Stimulated activated naive CD4-positive, alpha-beta T cell treated with Interleukin-2 at 50 U/mL for 16 hours (primary cell): ENCODE results near the gene ADGRL3.

ENCODE experiments used
- DNase-seq: peaks from one replicate; lab custom pipeline; 2025; lab: John Stamatoyannopoulos, UW

ADGRL3 gene

DNA sequence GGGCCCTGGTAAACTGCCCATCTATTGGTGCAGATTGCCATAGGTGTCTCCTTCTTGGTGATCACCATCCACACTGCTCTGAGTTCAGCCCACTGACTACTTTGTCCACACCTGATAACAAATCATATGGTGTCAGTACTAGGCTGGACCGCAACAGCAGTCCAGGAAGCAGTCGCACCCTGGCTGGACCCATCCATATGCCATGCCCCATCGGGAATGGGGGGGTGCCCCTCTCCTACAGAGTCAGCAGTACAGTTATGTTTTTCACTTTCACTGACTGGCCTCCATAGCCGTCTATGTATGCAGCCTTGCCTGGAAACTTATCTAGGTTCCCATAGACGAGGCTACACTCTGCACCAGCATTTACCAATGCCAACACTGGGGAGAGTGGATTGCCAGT lies 226.1 kb downstream of the ADGRL3 start:
- DNase-seq: no peak

DNA sequence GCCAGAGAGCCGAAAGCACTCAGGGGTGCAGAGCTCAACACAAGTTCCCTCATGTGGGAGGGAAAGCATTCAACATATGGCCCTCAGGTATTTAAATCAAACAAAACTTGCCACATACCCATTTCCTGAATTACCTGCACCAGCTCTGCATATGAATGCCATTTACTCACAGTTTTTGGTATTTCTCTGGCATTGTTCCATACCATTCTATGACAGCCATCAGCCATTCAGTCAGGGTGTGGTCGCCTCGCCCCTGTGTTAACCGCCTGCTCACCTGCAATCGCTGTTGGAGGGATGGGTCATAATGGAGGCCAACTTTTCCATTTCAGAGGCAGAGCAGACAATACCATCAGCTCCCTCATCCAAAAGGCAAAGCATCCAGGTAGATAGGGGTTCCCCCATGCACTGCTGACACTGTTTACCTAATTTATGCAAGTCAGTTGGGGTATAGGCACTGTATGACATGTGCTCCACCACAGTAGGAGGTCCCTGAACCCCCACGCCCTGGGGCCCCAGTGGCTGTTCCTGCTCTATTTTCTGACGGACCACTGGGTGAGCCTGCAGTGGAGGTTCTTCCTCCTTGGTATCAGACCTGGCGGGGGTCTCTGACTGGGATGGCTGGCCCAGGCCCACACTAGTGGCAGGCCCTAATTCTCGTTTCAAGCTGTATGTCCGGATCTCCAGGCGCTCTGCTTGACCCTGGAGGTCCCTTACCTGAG lies 227.1 kb downstream of the ADGRL3 start:
- no peak for DNase-seq

DNA sequence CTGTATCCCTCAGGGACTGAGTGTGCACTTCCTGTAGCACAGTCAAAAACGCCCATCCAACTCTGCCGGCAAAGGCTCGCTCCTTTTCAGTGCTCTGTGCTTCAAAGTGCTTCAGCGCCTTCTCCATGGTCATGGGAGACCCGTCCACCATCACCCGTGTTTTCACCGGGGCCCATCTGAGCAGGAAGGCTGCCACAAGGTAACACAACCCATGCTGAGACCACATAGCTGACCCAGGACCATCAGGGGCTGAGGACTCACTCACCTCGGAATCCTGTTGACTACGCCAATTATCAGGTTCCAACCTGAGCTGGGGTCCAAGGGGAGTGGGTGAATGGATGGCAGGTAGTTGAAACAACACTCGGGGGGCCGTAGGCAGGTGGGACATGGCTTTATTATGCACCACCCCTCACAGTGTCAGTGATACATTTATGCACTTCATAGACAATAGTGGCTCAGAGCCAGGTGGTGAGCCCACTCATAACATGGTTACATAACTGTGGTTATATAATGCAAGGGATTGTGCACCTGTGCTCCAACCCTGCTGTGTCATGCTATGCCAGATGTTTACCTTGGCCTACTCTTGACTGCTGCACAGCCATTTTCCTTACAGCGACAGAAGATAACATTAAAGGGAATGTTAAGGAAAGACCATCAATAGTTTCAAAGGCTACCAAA lies 227.8 kb downstream of the ADGRL3 start:
- no peak for DNase-seq

DNA sequence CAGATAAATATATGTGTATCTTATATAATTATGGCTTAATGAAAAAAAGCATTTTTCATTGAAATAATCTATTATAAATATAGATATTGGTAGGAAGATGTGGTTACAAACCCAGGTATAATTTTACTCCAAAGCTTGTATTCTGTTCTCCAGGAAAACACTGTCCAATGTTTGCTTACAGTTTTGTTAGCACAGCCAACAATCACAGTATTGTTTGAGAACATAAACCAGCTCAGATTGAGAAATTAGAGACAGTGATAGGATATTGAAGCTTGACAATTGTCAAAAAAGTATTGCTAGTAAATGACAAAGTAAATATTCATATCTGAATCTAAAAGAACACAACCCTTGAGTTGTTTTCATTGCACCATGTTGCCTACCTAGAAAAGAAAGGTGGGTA lies 228.8 kb downstream of the ADGRL3 start:
- DNase-seq: no peak

DNA sequence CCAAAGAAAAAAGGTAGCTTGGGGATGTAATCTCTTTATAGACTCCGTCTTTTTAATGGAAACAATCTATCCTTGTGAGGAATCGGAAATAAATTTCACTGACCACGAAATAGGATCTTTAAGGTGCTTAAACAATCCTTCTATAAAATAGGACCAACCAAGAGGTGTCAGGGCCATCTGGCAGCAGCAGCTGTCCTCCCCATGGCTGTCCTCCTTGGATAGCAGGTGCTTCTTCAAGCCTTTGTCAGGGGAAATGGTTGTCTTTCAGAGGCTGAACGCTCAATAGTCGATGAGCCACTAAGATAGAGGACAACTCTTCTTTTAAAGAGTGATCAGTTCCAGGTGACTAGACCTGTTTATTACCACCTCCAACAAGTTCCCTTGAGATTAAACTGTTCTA lies 231.0 kb downstream of the ADGRL3 start:
- DNase-seq: no peak

DNA sequence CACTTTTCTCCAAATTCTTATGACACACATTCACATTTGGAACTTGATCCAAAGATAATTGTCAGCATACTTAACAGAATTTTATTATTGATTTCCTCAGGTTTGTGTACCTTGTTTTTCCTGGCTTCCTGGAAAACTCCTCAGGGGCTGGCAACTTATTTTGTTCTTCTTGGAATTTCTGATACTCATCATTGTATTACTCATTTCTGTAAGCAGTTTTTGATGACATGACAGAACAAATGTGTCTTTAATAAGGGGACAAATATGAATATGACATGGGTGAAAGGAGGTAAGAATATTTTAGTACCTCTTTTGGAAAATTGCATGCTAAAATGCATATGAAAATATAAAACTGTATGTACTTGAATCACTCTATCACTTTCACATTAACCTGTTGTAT lies 237.8 kb downstream of the ADGRL3 start:
- DNase-seq: no peak

DNA sequence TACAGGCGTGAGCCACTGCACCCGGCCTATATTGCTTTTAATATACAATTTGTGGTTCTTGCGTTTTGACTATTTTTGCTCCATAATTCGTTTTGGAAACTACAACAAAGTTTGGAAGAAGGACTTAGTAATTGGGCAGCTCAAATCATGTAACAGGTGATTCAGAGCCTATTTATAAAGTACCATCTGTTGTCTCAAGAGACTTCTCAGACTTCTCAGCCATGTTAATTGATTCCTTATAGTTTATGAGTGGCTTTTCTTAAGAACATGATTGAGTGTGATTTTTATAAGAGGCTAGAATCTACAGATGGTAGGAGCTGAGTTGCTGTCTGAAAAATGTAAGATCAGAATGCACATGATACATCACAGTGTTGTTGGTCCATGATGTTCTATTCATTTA lies 240.2 kb downstream of the ADGRL3 start:
- DNase-seq: no peak

DNA sequence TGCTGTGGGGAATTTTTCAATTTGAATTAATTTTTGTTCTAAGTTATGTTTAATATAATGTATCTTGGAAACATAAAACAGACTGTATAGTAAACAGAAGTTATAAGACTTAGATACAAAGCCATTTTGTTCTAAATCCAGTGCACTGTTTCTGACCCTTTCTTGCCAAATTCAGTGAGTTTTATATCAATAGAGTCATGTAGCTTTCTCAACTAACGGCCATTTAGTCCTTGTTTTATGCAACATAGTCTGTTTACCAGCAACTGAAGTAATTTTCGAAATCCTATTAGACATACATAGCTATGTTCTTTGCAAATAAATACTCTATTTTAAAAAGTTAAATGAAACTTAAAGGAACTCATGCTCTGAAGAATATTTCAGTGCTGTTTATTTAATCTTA lies 242.8 kb downstream of the ADGRL3 start:
- DNase-seq: no peak

DNA sequence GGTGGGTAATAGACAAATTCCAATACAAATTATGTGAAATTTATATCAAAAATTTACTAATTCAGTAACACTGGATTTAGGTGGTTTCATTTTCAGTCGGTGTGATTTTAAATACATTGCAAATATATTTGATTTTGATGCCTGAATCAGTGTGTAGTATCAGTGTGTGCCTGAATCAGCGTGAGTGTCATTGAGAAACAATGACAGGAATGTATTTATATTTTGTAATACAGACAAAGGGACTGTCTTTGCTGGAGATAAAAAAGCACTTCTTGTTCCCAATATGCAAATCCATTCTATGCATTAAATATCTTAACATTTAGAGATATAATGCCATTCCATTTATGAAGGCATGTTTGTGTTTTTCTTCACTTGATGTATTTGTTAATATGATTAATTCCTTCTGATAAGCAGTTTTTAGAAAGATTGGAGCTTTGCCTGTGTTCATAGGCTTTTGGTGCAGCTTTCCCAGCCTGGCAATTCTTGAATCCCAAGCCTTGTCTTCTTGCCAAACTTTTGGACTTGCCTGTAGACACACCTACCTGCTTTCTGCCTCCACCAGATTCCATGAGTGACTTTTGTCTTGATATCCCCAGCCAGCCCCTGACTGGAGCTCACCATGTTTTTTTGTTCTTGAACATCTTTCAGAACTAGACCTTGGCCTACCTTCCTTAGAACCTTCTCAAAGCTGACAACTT lies 243.8 kb downstream of the ADGRL3 start:
- DNase-seq: no peak

DNA sequence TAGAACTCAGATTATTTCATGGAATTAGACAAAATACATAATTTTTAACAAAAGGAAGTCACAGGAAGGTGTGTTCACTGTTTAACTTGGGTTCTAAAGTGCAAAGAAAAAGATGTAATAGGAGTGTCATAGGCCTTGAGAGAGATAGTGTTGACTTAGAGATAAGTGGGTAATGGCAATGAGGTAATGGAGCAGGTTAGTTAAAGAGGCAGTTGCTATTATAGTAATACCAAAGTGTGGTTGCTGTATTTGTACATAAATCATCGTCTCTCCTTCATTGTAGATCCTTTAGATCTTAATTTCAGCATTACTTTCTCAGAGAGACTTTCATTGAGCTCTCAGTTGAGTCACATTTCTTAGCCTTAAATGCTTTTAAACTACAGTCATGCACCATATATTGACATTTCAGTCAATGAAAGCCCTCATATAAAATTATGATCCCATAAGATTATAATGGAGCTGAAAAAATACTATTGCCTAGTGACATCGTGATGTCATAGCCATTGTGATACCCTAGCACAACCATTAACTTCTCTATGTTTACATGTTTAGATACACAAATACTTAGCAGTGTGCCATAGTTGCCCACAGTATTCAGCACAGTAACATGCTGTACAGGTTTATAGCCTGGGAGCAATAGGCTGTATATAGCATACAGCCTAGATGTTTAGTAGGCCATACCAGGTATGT lies 245.4 kb downstream of the ADGRL3 start:
- no peak for DNase-seq

DNA sequence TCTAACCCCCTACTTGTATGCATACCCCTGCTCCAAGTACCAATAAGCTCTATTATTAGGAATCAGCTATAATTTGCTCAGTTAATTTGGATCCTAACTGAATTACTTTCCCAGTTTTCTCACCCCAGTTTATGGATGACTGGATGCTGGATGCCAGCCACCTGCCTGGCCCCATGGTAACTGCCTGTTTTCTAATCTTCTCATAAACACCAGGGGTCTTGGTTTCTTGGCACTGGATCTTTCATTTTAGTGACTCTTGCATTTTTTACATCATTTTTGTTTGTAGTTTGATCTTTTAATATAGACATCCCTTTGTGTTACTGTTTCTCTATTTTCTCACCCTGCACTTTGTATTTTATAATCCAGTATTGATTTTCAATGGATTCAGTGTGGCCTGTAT lies 246.8 kb downstream of the ADGRL3 start:
- DNase-seq: no peak

DNA sequence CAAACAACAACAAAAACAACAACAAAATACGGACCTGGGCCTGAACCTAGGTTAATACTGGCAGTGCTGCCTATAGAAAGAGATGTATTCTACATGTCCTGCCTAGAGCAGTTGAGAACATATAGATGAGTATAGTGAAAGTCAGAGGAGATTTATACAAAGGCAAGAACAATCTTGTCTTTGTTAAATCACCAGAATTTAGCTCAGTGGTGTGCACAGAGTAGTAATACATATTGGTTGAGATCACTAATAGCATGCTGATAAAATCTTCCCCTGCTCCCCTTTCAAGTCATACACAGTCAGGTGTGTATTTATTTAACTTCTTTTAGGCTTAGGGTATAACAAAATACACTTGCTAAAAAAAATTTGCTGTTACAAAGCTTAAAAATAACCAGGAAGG lies 247.8 kb downstream of the ADGRL3 start:
- DNase-seq: no peak

DNA sequence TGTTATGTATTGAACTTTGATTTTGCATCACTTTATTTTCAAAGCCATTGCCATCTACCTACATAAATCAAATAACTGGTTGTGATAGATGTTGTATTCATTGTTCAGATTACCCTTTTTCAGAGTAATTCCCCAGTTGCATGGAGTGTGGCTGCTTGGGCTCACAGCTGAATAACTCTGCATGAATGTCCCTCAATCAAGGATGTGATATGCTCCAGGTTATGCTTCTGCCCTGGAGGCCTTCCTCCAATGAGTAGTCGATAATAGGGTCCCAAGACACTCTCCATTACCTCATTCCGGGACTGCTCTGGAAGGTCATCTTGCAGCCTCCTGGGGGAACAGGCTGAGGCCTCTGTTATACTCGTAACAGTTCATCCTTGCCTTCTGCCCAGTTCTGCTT lies 251.8 kb downstream of the ADGRL3 start:
- no peak for DNase-seq

DNA sequence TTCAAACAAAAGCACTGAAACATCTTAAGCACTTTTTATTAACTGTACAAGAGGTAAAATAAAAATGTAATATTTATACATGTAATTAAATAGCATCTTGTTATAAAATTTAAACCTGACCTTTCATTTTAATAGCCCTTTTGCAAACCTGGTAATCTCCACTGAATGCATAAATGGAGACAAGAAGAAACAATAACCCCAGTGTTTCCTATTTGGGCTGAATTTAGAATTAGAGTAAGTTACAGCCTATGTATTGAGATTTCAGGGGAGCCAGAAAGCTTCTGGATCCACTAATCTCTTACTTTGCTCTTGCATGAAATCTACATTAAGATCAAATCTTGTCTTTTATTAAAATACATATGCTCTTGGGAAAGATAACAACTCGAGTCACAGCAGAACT lies 261.8 kb downstream of the ADGRL3 start:
- no peak for DNase-seq

DNA sequence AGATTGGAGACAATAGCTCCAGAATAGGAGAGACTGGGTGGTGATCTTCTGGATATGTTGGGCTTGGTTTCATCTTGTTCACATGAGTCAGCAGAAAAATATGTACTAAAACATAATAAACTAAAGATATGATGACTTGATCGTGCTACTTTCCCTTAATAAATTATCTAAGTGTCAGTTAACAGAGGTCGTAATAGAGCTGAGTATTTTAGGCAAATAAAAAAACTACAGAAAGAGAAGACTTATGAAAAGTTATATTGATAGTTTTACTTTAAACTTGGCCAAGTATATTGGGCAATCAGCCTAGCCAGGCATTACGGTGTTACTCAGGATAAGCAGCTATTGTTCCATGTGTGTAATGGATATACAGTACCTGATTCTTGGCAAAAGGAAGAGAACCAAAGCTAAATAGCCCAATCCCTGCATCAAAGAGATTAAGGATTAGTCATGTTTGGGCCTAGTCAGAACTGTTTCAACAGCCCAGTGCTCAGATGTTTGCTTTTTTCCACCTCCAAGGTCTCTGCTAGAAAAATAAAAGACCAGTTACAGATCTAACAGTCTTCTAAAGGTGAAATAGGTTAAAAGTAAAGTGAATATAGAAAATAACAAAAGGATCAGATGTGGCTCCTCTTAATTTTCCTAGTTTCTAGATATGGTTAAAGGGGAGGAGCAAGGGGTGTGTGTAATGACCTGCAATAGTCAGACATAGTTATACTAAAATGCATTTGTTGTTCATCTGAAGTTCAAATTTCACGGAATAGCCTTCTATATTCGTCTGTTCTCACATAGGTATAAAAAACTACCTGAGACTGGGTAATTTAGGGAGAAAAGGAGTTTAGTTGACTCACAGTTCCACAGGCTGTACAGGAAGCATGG lies 262.6 kb downstream of the ADGRL3 start:
- DNase-seq: no peak

DNA sequence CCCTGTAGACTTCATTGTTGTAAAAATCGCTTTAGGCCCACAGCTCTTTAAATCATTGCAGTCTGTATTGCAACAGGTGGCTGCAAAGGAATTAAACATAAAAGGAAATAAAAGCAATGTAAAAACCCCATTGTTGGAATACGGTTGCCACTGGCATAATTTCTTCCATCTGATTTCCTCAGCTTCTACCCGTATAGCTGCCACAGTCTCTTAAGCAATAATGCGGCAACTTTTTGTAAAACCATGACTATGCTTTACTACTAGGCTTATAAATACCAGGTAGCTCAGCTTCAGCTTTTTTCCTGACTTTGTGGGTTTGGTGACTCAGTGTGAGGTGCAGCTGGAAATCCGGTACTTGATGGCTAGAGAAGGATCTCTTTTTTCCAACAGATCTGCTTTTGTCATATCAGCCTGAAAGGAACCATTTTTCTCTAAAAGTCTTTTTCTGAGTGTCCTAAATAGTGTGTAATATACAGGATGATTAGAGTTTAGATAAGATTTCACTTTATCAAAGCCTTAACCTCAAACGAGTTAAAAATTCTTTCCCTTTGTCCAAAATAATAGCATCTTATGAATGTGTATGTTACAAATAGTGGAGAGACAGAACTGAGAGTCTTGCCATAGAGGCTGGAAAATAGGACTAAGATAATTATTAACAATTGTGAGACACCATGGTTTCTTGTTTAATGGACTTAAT lies 268.0 kb downstream of the ADGRL3 start:
- DNase-seq: no peak

DNA sequence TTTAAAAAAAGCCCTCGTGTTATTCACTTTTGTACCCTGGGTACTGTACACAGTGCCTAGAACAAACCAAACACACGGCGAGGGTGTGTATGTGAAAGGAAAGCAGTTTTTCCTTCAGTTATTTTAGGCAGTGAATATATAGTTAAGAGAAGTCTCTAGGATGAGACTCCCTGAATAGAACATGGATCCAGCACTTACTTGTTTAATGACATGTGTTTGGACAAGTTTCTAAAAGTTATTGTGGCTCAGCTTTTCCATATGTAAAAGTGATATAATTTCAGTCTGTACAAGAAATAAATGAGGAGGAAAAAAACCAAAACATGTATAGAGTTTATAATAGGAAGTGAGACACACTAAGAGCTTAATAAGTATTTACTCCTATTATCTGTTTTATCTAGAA lies 273.2 kb downstream of the ADGRL3 start:
- DNase-seq: no peak

DNA sequence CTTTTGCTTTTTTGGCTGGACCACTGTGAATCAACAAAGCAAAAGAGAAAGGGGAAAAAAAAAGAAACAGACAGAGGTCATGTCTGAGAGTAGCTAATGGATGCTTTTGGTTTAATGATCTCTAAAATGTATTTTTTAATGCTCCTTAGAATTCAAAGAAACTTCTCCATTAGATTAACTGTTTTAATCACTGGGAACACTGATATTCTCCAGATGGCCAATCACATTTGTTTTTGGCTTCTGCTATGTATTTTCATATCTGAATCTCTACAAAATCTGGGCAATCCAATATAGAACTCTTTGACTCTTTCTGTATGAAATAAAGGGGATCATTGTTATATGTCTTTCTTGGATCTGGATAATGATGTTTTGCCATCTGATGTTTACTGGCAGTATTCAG lies 278.2 kb downstream of the ADGRL3 start:
- no peak for DNase-seq

DNA sequence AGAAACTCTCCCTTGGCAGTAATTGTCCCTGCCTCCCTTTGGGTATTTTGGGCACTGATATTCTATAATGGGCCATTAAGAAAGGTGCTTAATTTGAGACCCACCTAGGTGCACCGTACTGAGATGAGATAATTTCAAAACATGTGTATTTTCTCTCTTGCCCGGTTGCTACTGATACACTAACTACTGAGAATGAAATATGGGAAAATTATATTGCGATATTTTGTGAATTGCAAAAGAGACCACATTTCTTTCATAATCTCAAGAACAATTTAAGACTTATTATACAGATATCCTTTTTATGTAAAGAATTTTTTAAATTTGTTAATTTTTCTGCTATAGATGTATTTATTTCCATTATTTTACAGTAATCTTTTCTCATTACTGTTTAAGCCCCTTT lies 284.9 kb downstream of the ADGRL3 start:
- no peak for DNase-seq

DNA sequence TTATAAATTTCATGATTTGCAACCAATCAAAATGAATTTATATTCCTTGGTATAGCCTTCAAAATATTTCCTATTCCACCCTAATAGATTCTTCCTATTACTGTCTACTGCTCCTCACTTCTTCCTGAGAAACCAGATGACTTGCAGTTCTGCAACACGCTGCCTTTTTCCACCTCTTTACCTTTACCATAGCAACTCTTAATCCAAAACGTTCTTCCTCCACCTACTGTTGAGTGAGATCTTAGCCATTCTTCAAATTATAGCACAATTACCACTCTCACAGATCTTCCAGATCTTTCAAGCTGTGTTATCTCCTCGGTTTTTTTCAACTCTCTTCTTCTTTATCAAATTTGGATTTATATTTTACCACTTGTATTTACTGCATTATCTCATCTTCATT lies 289.8 kb downstream of the ADGRL3 start:
- DNase-seq: no peak

DNA sequence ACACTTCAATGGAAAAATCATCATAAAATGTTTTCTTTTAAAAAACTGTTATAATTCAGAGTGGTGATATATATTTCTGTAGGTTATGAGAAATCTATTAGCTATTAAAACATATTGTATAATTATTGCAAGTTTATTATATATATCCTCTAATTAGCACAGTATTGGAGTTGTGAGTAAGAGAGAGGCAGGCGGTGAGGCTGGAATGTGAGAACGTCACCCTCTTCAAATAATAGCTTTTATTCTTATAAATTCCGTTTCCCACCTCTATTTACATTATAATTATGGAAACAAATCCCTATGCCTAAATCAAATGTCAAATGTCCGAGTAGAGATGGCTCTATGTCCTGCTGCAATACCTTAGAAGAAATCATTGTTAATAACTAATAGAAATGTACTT lies 292.9 kb downstream of the ADGRL3 start:
- no peak for DNase-seq
